ENCODE measurements around the gene NTN1. TPM values are rescaled to one million over a fixed set of nuclear protein-coding genes. Genes with fewer than 3 reads are reported as not detected.

Gene NTN1
- polyA plus RNA-seq, 3 donors: 0.03 to 0.04 TPM; not detected in 1

DNA sequence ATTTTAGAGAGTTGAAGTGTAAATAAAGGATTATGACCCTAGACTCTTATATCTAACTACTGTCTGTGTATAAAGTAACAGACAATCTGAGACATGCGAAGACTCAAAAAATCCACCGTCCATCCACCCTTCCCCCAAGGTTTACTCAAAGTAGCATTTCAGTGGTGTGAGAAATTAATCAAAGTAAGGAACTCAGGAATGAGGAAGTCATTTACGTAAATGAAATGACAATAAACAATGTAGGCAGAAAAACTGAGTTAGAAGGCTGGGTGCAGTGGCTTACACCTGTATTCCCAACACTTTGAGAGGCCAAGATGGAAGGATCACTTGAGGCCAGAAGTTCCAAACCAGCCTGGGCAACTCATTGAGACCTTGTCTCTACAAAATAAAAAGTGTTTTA lies 19.8 kb upstream of the NTN1 start:
- no CpG with 5 or more reads among the region's 3 CpGs for WGBS (ENCODE audit: insufficient coverage)
- peak overlapping the region; percentile 45 to 83 for H3K4me3 Mint-ChIP-seq
- peak in 2 of 3 donors; percentile 29 to 32 for DNase-seq
- TF ChIP-seq, protein P1, sequence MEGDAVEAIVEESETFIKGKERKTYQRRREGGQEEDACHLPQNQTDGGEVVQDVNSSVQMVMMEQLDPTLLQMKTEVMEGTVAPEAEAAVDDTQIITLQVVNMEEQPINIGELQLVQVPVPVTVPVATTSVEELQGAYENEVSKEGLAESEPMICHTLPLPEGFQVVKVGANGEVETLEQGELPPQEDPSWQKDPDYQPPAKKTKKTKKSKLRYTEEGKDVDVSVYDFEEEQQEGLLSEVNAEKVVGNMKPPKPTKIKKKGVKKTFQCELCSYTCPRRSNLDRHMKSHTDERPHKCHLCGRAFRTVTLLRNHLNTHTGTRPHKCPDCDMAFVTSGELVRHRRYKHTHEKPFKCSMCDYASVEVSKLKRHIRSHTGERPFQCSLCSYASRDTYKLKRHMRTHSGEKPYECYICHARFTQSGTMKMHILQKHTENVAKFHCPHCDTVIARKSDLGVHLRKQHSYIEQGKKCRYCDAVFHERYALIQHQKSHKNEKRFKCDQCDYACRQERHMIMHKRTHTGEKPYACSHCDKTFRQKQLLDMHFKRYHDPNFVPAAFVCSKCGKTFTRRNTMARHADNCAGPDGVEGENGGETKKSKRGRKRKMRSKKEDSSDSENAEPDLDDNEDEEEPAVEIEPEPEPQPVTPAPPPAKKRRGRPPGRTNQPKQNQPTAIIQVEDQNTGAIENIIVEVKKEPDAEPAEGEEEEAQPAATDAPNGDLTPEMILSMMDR (IDR thresholded peaks at IDR 0.05): no peak
- Histone ChIP-seq H3K27ac (ENCODE audit: low read depth in 1 of 2, low read length in 2 of 2) (no peak overlapping the region), H3K4me1 (ENCODE audit: control insufficient read depth in 1 of 2, insufficient read depth in 2 of 2, low read length in 2 of 2) (peaks cover 22 to 25% of the 10 kb centered on the region in 2 donors), H4K20me1 (ENCODE audit: insufficient read depth, low read length) (no peaks in the 10 kb centered on the region), H3K9ac (ENCODE audit: insufficient read depth, low read length, poor library complexity, severe bottlenecking) (no peak overlapping the region), H3K9me3 (replicated peaks in 1 of 2; ENCODE audit: control insufficient read depth in 1 of 2, insufficient read depth in 1 of 2, low read length in 2 of 2) (peaks cover 4 to 22% of the 10 kb centered on the region in 2 donors), H3K4me2 (replicated peaks; ENCODE audit: extremely low read depth, low read length, poor library complexity, severe bottlenecking) (peak overlapping the region; percentile 8), H3K4me3 (replicated peaks in 1 of 3; ENCODE audit: low read depth in 2 of 3, low read length in 3 of 3) (no peak overlapping the region), H3K27me3 (ENCODE audit: control insufficient read depth in 2 of 2, insufficient read depth in 2 of 2, low read length in 2 of 2) (peaks cover 57 to 67% of the 10 kb centered on the region in 2 donors), H3K79me2 (ENCODE audit: insufficient read depth, low read length) (no peaks in the 10 kb centered on the region), H3K36me3 (replicated peaks in 1 of 2; ENCODE audit: control insufficient read depth in 1 of 2, insufficient read depth in 2 of 2, low read length in 2 of 2) (no peaks in the 10 kb centered on the region), H2AFZ (ENCODE audit: insufficient read depth, low read depth, low read length, poor library complexity, severe bottlenecking) (no peak overlapping the region)
- peaks cover 24% of the 10 kb centered on the region for H3K4me1 Mint-ChIP-seq
- peaks cover 0 to 15% (median 11%) of the 10 kb centered on the region in 7 donors for H3K9me3 Mint-ChIP-seq
- intact Hi-C loops (cut with micrococcal nuclease): no loop called here
- H3K36me3 Mint-ChIP-seq: peaks cover 11 to 18% of the 10 kb centered on the region in 2 donors
- H3K27ac Mint-ChIP-seq: no peak overlapping the region
- H3K27me3 Mint-ChIP-seq (ENCODE audit: low read depth in 3 of 3): peaks cover 65 to 74% (median 67%) of the 10 kb centered on the region in 3 donors

- no peak overlapping the region for H3K27ac ChIP-seq (ENCODE audit: low read depth in 1 of 2, low read length in 2 of 2)
- H3K4me1 ChIP-seq (ENCODE audit: control insufficient read depth in 1 of 2, insufficient read depth in 2 of 2, low read length in 2 of 2): peaks cover 22 to 25% of the 10 kb centered on the region in 2 donors
- H3K79me2 ChIP-seq (ENCODE audit: insufficient read depth, low read length): no peaks in the 10 kb centered on the region
- no peak overlapping the region for H3K4me3 ChIP-seq (replicated peaks in 1 of 3; ENCODE audit: low read depth in 2 of 3, low read length in 3 of 3)
- Mint-ChIP-seq H3K4me1 (peaks cover 24% of the 10 kb centered on the region), H3K4me3 (peak overlapping the region; percentile 31 to 78), H3K27ac (peak overlapping the region in 2 of 7 donors; percentile 15 to 36), H3K27me3 (ENCODE audit: low read depth in 3 of 3) (peaks cover 69 to 79% (median 73%) of the 10 kb centered on the region in 3 donors), H3K36me3 (peaks cover 11 to 18% of the 10 kb centered on the region in 2 donors), H3K9me3 (peaks cover 0 to 15% (median 11%) of the 10 kb centered on the region in 7 donors)
- H3K27me3 ChIP-seq (ENCODE audit: control insufficient read depth in 2 of 2, insufficient read depth in 2 of 2, low read length in 2 of 2): peaks cover 60 to 72% of the 10 kb centered on the region in 2 donors
- H4K20me1 ChIP-seq (ENCODE audit: insufficient read depth, low read length): no peaks in the 10 kb centered on the region
- no peaks in the 10 kb centered on the region for H3K36me3 ChIP-seq (replicated peaks in 1 of 2; ENCODE audit: control insufficient read depth in 1 of 2, insufficient read depth in 2 of 2, low read length in 2 of 2)
- H3K4me2 ChIP-seq (replicated peaks; ENCODE audit: extremely low read depth, low read length, poor library complexity, severe bottlenecking): no peak overlapping the region
- intact Hi-C loops (cut with micrococcal nuclease): no loop called here
- TF ChIP-seq, protein P1 (IDR thresholded peaks at IDR 0.05): no peak
- no peak overlapping the region for H3K9ac ChIP-seq (ENCODE audit: insufficient read depth, low read length, poor library complexity, severe bottlenecking)
- H3K9me3 ChIP-seq (replicated peaks in 1 of 2; ENCODE audit: control insufficient read depth in 1 of 2, insufficient read depth in 1 of 2, low read length in 2 of 2): peaks cover 4 to 22% of the 10 kb centered on the region in 2 donors
- peak in 1 of 3 donors; percentile 65 for DNase-seq
- 1% methylated on average over 6 of the region's 15 CpGs for WGBS (ENCODE audit: insufficient coverage)
- H2AFZ ChIP-seq (ENCODE audit: insufficient read depth, low read depth, low read length, poor library complexity, severe bottlenecking): peak overlapping the region; percentile 43
Measured at GRCh38 chr17:9002227-9002605, 19.1 kb upstream of the NTN1 start.
